HG03442 (cell line): Measurements from ENCODE around the gene DNLZ.

Source experiments
- ATAC-seq: cut with Tn5 transposase; IDR thresholded peaks from one replicate; pipeline ENCODE4 v1.9.1; 2021; ENCODE audit warnings: mild to moderate bottlenecking, moderate library complexity; ENCODE audit not compliant: unreplicated experiment

DNLZ gene

DNA sequence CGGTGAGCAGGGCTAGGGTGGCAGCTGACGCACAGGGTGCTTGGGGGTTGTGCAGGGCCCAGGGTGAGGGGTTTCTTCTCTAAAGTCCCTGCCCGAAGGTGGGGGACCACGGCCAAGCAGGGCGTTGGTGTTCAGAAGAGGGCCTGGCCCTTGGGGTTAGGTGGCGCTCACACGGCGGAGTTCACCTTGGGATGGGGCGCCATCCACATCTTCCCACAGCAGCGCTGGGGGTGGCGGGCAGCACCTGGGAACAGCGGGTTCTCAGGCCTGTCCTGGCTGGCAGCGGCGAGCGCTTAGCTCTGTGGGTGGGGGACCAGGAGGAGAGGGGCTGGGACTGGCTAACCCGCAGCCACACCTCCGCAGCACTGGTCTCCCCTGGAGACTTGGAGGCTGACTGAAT, 30.1 kb downstream of the DNLZ start:
- ATAC-seq = no peak

DNA sequence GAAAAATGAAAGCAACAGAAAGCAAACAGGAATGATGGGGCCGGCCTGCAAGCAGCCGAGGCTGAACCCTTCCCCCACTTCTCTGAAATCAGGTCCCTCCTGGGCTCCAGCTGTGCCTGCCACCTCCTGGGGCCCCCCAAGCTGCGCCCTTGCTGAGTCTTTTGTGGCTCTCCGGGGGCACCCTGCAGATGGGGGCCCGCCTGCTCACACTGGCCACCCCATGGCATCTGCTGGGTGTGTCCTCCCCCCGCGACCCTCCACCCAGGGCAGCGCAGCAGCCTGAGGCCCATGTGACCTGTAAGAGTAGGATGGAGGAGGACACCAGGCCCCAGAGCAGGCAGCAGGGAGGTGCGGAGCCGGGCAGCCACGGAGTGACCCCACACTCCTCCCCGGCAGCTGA, 30.5 kb downstream of the DNLZ start:
- no peak for ATAC-seq

DNA sequence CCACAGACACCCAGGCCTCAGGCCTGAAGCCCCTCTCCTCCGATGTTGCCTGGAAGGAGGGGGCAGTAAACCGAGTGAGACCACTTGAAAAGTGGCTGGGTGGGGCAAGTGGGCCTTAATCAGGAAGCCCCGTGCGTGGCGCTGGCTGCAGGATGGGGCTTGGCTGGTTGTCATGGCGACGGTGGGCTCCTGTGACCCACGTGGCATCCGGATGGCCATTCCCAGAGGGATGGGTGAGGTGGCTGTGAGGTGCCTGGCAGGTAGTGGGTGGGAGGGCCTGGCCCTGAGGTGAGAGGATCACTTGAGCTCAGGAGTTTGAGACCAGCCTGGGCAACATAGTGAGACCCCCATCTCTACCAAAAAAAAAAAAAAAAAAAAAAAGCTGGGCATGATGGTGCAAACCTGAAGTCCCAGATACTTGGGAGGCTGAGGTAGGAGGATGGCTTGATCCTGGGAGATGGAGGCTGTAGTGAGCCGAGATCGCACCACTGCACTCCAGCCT, 31.0 kb downstream of the DNLZ start:
- no peak for ATAC-seq

- ATAC-seq = no peak
Measured at GRCh38 chr9:136331556-136332481, 31.7 kb downstream of the DNLZ start.

DNA sequence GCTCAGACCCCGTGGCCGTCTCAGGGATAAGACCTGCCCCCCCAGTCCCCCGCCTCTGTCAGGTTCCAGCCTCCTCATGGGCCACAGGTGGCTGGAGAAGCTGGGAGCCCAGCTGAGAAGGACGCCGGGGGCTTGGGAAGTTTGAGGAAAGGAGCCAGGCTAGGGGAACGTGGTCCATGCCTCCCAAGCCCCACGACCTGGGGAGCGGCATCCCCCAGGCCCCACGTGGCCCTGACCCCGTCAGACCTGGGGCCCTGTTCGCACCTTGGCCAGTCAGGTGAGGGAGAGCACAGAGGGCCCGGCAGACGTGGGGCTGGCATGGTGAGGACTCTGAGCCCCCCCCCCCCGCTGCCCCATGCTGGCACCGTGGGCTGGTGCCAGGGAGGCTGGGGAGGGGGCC, 32.5 kb downstream of the DNLZ start:
- no peak for ATAC-seq

GRCh38 chr9:136330406-136330990, 33.0 kb downstream of the DNLZ start:
- no peak for ATAC-seq

DNA sequence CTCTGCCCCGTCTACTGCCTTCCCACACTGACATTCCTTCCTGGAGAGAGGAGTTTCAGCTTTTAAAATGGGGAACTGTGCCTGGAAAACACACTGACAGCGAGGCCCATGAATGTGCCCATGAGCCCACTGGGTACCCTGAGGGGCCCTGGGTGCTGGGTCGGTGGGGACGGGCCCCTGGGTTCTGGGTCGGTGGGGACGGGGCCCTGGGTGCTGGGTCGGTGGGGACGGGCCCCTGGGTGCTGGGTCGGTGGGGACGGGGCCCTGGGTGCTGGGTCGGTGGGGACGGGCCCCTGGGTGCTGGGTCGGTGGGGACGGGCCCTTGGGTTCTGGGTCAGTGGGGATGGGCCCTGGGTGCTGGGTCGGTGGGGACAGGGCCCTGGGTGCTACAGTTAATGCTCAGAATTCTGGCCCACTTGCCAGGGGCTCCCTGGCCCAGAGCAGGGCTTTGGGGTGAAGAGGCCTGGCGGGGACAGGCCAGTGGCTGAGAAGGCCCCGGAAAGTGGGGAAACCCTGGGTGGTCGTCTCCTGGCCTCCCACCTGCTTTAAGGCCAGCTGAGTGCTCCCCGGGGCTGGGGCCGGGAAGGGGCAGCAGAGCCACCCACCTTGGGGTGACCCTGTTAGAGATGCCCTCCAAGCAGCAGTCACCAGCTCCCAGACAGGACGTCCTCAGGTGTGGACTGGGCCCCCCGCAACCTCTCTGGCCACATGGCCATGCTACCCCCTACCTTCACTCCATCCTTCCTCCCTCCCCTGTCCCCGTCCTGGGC, 33.7 kb downstream of the DNLZ start:
- ATAC-seq = no peak

DNA sequence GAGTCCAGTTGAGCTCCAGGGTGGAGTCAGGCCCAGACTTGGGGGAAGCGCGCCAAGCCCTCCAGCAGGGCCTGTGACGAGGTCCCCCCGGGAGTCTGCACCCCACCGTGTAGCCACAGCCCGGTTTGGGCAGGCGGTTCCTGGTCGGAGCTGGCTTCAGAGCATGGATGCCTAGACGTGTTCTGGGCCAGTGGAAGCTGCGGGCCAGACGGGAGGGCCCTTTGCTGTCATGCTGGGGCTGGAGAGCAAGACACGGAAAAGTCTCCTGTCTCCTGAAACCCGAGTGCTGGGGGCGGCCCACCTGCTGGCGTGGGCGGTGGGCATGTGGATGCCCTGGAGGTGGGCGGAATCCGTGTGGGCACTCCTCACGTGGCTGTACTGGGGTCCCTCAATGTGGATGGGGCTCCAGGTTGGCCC, 34.3 kb downstream of the DNLZ start:
- ATAC-seq = no peak

DNA sequence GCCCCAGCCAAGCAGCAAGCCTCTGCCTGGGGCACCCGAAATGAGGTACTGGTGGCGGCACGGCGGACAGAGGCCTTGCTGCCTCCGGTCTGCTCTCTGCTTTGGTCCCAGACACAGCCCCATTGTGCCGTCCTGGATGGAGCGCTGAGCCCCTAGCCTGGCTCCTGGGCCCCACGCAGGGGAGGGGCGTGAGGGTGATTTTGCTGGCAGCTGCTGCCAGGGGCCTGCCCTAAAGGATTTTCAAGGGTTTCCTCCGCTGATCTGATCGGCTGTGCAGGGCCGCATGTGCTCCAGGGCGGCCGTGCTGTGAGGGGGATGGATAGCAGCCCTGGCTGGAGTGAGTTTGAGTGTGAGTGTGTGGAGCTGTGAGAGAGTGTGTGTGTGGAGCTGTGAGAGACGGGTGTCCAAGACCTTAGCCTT, 34.9 kb downstream of the DNLZ start:
- no peak for ATAC-seq

GRCh38 chr9:136328011-136328621, 35.4 kb downstream of the DNLZ start:
- no peak for ATAC-seq

DNA sequence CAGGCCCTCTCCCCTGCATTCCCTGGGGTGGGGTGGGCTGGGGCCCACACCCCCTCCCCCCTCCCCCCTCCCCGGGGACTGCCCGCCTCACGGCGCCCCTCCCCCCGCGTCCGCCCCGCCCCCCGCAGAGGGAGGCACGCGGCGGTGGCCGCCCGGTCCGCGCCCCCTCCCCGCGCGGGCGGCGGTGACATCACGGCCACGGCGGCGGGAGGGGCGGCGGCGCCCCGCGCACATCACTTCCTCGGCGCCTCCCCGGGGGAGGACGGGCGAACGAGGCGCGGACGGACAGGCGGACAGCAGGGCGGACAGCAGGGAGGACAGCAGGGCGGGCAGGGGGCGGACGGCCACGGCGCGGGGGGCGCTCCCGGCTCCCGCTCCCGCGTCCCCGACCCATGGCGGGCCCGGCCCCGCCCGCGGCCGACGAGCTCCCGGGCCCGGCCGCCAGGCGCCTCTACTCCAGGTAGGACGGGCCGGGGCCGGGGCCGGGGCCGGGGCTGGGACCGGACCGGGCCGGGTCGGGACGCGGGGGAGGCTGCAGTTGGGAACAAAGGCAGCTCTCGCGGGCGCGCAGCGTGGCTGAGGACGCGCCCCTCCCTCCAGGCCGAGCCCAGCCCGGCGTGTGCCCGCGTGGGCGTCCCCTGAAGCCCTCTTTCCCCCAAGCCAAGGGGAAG, 36.1 kb downstream of the DNLZ start, which contains the start of gene GPSM1:
Gene GPSM1 (plus strand): TSS at position 236 of the 671 bp plus-strand sequence. CDS start 157 bp downstream, at position 393.
- no peak for ATAC-seq

DNA sequence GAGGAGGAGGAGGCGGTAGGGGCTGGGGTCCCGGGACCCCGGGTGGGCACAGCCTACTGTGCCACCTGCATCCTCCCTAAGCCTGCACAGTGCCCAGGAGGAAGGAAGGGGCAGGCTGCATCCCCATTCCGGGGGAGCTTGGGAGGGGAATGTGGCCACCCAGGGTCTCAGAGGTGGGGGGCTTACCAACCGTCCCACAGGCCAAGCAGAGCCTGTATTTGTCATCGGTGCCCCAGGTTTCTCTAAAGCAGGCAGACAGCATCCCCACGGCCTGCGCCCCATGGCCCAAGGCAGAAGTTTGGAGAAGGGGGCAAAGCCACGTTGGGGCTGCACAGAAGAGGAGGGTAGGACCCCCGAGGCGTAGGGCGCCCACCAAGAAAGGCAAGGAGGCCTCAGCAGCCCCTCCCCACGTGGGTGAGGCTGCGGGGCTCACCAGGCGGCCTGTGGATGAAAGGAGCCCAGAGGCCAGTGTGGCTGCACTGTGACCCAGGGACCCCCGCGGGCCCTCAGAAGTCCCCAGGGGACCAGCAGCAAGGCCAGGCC, 36.7 kb downstream of the DNLZ start:
- ATAC-seq = no peak

DNA sequence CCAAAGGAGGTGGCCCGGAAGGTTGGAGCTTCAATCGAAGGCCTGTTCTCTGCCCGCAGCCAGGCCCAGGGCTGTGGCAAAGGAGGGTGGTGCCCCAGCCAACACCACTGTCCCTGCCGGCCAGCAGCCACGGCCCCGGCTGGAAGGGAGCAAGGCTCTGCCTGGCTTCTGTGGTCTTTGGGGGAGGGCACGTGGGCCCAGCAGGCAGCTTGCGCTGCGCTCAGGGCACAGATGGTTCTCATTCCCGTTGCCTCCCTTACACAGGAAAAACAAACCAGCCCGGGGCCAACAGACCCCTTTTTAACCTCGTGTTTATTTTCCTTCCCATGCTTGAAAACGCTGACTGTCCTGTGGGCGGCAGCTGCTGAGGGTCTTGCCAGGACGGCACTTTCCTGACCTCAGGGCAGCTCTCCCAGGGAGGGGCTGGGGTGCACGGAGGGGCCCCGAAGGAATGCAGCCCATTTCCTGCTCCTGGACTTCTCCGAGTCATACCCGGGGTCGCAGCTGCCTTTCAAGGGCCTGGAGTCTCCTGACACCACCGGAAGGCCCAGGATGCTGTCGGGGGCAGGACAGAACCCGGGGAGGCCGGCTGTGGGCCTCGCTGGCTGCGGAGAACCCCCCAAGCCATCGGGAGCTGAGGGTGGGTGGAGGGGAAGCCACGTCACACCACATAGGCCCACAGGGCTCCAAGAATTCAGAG, 37.3 kb downstream of the DNLZ start:
- ATAC-seq = no peak

DNA sequence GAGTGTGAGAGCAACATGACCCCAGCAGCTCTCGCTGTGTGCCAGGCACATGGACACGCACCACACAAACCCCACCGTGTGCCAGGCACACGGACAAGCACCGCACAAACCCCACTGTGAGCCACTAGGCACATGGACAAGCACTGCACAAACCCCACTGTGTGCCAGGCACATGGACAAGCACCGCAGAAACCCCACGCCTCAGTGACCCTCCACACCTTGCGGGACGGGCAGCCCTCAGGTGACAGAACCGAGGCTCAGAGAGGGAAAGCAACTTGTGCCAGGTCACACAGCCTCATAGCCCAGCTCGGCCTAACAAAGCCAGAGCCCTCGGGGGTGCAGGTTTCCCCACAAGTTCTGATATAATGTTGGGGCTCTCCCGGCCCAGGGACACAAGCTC, 38.2 kb downstream of the DNLZ start:
- ATAC-seq = no peak

- no peak for ATAC-seq
Measured at GRCh38 chr9:136324501-136325300, 38.8 kb downstream of the DNLZ start.

DNA sequence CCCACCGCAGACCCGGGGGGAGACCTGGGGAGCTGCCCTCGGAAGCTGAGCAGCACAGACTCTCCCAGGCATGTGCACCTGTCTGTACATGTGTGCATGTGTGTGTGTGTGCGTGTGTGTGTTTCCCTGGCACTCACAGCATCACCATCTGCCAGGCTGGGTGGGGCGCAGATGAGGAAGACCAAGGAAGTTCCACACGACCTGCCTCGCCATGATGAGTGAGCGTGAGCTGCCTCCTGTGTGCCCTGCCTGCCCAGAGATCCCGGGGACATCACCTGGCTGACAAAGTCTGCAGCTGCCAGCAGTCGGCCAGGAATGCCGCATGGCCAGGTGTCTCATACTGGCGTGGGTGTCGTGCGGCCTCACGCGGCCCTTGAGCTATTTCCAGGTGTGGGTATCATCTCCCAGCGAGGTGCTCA, 40.2 kb downstream of the DNLZ start:
- no peak for ATAC-seq

DNA sequence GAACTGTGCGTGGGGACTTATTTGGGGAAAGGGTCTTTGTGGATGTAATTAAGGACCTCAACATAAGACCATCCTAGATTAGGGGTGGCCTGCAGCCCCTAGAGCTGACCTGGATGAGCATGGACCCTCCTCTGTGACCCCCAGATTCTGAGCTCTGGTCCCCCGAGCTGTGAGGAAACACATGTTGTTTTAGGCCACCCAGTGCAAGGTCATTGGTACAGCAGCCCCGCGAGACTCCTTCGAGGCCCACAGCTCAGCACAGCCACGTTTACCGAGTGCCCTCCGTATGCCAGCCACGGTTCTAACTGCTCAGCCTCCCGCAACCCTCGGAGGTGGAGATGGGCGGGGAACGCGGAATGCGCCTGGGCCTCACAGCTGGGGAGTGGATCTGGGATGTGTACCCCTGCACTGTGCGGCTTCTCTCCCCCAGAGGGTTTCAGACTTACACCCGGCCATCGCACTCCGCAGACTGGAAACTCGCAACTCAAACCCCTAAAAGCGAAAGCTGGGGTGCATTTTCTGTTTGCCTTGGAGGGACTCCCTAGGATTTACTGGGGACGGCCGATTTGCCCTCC, 40.7 kb downstream of the DNLZ start:
- ATAC-seq = no peak

GRCh38 chr9:136321561-136321960, 42.0 kb downstream of the DNLZ start:
- ATAC-seq = no peak
